ENCODE measurements around the gene FBXL13. TPM values are rescaled to one million over a fixed set of nuclear protein-coding genes. Genes with fewer than 3 reads are reported as not detected.

Gene FBXL13
- polyA plus RNA-seq, 1 of the 3 experiments (the other 2 are of a cell fraction), result 1.1 TPM

DNA sequence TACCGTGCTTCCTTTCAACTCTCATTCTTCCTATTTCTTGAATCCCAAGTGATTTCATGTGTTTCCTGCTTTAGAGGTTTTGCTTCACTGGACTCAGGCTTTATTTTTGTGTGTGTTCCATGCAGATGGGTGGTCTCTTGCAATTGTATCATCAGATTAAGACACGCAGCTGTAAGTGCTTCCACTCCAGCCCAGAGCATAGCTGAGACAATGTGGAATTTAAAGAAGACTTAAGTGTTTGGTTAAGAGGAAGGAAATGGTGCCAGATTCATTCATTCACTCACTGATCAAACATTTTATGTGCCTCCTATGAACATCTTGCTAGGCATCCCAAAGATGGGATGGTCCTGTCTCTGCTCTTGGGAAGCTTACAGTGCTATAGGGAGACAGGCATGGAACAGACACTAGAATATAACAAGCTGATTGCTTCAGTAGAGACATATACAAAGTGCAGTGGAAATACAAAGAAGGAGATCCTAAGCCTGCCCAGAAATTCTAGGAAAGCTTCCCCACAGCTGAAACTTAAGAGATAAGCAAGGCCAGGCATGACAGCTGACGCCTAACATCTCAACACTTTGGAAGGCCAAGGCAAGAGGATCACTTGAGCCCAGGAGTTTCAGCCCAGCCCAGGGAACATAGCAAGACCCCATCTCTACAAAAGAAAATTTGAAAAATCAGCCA, 207.9 kb downstream of the FBXL13 start:
- no peak overlapping the region for H3K4me2 ChIP-seq
- no peak for TF ChIP-seq TCF12 (IDR thresholded peaks at IDR 0.05)
- TF ChIP-seq CHD2 (IDR thresholded peaks at IDR 0.05; ENCODE audit: low read length, partially characterized antibody), result no peak
- no peak for TF ChIP-seq POLR2AphosphoS5 (IDR thresholded peaks at IDR 0.05; ENCODE audit: low read depth, low read length)
- no peak for TF ChIP-seq FOXJ3 (CRISPR knock-in tag; IDR thresholded peaks at IDR 0.05)
- TF ChIP-seq RFX5 (IDR thresholded peaks at IDR 0.05; ENCODE audit: low read length), result no peak
- TF ChIP-seq ZBTB33 (IDR thresholded peaks at IDR 0.05; ENCODE audit: borderline replicate concordance, low read depth), result no peak
- TF ChIP-seq REST (IDR thresholded peaks at IDR 0.05; ENCODE audit: low read depth, low read length), result no peak
- no peak overlapping the region for H3K27ac ChIP-seq (ENCODE audit: low read depth in 2 of 2, low read length in 1 of 2)

DNA sequence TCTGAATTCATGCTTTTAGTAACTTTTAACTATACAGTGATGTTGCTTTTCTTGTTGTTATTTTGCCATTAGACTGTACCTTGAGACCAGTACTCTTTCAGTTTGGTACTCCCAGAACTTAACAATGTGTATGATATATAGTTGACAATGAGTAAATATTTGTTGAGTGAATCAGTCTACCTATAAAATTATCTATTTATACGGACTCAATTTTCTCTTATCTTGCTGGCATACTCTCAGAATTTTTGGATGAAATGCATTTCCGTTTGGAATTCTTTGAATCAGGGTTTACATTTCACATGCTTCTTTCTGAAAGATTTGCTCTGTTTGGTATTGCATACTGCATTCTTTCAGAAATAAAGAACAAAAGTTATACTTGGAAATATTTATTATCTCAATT, 209.6 kb downstream of the FBXL13 start:
- Histone ChIP-seq H3K4me1 (ENCODE audit: control insufficient read depth in 1 of 2, insufficient read depth in 2 of 2, low read depth in 1 of 2, low read length in 1 of 2) (peaks cover 2 to 3% of the 10 kb centered on the region in 2 experiments; a peak in 3 of 4 replicates), H4K20me1 (ENCODE audit: insufficient read depth) (no peaks in the 10 kb centered on the region), H3K4me2 (no peak overlapping the region), H3K79me2 (ENCODE audit: insufficient read depth) (no peaks in the 10 kb centered on the region), H3K27ac (ENCODE audit: low read depth in 2 of 2, low read length in 1 of 2) (no peak overlapping the region), H3K9me3 (no peaks in the 10 kb centered on the region), H3F3A (replicated peaks; ENCODE audit: insufficient read depth) (peaks cover 4% of the 10 kb centered on the region), H2AFZ (ENCODE audit: low read depth) (no peak overlapping the region), H3K4me3 (ENCODE audit: low read depth in 2 of 2, low read length in 1 of 2) (no peak overlapping the region), H3K9me2 (no peaks in the 10 kb centered on the region), H3K27me3 (ENCODE audit: insufficient read depth) (no peaks in the 10 kb centered on the region), H3K36me3 (replicated peaks in 1 of 2; ENCODE audit: control insufficient read depth in 1 of 2, insufficient read depth in 2 of 2, low read length in 1 of 2) (no peaks in the 10 kb centered on the region), H3K9ac (no peak overlapping the region)
- no peak for DNase-seq
- ChIA-PET CTCF (no interaction called here), POLR2A (no interaction called here)
- WGBS (ENCODE audit: low lambda C conversion rate), result 76% methylated on average over 2 of the region's 2 CpGs
- TF ChIP-seq MAX (IDR thresholded peaks at IDR 0.05; ENCODE audit: low read depth) (no peak), TCF12 (IDR thresholded peaks at IDR 0.05) (no peak), TAF1 (IDR thresholded peaks at IDR 0.05; ENCODE audit: borderline replicate concordance, low read depth, low read length) (no peak), GABPA (IDR thresholded peaks at IDR 0.05; ENCODE audit: low read depth) (no peak), EZH2phosphoT487 (IDR thresholded peaks at IDR 0.05; ENCODE audit: borderline replicate concordance, low read depth) (no peak), CHD2 (IDR thresholded peaks at IDR 0.05; ENCODE audit: low read length, partially characterized antibody) (no peak), SIN3A (IDR thresholded peaks at IDR 0.05; ENCODE audit: borderline replicate concordance, low read depth, low read length) (no peak), SMC3 (IDR thresholded peaks at IDR 0.05; ENCODE audit: low read depth, low read length) (no peak), TEAD4 (IDR thresholded peaks at IDR 0.05; ENCODE audit: borderline replicate concordance, insufficient read depth) (no peak)
- TF ChIP-seq, protein P1, sequence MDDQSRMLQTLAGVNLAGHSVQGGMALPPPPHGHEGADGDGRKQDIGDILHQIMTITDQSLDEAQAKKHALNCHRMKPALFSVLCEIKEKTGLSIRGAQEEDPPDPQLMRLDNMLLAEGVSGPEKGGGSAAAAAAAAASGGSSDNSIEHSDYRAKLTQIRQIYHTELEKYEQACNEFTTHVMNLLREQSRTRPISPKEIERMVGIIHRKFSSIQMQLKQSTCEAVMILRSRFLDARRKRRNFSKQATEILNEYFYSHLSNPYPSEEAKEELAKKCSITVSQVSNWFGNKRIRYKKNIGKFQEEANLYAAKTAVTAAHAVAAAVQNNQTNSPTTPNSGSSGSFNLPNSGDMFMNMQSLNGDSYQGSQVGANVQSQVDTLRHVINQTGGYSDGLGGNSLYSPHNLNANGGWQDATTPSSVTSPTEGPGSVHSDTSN (IDR thresholded peaks at IDR 0.05), result no peak
- TF ChIP-seq, protein P2, sequence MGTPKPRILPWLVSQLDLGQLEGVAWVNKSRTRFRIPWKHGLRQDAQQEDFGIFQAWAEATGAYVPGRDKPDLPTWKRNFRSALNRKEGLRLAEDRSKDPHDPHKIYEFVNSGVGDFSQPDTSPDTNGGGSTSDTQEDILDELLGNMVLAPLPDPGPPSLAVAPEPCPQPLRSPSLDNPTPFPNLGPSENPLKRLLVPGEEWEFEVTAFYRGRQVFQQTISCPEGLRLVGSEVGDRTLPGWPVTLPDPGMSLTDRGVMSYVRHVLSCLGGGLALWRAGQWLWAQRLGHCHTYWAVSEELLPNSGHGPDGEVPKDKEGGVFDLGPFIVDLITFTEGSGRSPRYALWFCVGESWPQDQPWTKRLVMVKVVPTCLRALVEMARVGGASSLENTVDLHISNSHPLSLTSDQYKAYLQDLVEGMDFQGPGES (IDR thresholded peaks at IDR 0.05; ENCODE audit: low read depth, low read length), result no peak

More for the DNA sequence above, 207.9 kb downstream of the FBXL13 start:
- H2AFZ ChIP-seq (ENCODE audit: low read depth), result no peak overlapping the region
- H3K27me3 ChIP-seq (ENCODE audit: insufficient read depth), result no peaks in the 10 kb centered on the region
- peaks cover 0 to 4% of the 10 kb centered on the region in 2 experiments; a peak in 2 of 4 replicates for H3K4me1 ChIP-seq (ENCODE audit: control insufficient read depth in 1 of 2, insufficient read depth in 2 of 2, low read depth in 1 of 2, low read length in 1 of 2)
- no peaks in the 10 kb centered on the region for H4K20me1 ChIP-seq (ENCODE audit: insufficient read depth)
- no peaks in the 10 kb centered on the region for H3K9me2 ChIP-seq
- no peaks in the 10 kb centered on the region for H3K79me2 ChIP-seq (ENCODE audit: insufficient read depth)
- no peak overlapping the region for H3K4me3 ChIP-seq (ENCODE audit: low read depth in 2 of 2, low read length in 1 of 2)
- DNase-seq, result no peak
- peaks cover 14% of the 10 kb centered on the region for H3F3A ChIP-seq (replicated peaks; ENCODE audit: insufficient read depth)
- 99% methylated on average over 3 of the region's 3 CpGs for WGBS (ENCODE audit: low lambda C conversion rate)
- no peak overlapping the region for H3K9ac ChIP-seq
- ChIA-PET CTCF (interaction anchor here (0.7 to 1.3 kb wide), 2 partner anchors 8 to 210 kb away, joined by 3 to 4 read pairs; no protein-coding TSS in a partner anchor), POLR2A (no interaction called here)
- no peaks in the 10 kb centered on the region for H3K9me3 ChIP-seq
- no peaks in the 10 kb centered on the region for H3K36me3 ChIP-seq (replicated peaks in 1 of 2; ENCODE audit: control insufficient read depth in 1 of 2, insufficient read depth in 2 of 2, low read length in 1 of 2)
